Kasumi-1 (cell line): ENCODE data around the gene ADRA2C.

Experiments
- DNase-seq, 2 experiments: peaks; one replicate each; lab custom pipeline; 2025; lab: John Stamatoyannopoulos, UW

Gene ADRA2C

DNA sequence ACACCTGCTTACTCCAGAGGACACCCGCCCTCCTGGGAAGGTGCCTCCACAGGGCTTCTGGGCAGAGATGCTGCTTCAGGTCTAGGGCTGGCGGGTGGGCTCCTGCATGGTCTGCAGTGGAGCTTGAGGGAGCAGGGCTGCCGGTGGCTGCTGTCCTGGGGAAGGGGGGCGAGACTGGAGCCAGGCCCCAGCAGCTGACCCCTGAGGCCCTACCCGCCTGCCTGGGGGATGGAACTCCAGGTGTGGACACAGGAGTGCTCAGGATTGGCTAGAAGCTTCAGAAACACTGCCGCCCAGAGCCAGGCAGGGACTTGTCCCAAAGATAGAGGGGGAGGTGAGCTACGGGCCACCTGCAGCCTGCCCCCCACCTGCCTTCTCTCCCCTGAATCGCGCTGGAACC is 33.0 kb upstream of the ADRA2C start:
- no peak for DNase-seq

DNA sequence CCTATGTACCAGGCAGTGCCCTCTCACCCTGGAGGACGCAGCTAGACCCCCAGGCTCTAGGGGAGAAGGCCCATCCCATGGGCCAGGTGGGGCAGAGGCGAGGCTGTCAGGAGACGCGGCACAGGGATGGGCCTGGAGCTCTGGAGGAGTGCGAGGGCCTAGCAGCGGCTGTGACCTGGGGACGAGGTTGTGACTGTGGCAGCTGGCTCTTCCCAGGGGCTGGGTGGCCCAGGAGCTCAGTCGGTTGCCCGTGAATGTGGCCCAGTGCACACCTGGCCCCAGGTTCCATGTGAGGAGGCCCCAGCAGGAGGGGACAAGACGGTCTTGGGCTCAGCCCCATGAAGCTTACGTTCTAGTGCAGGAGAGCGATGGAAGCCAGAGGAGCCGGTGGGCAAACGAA is 31.0 kb upstream of the ADRA2C start:
- DNase-seq: no peak

DNA sequence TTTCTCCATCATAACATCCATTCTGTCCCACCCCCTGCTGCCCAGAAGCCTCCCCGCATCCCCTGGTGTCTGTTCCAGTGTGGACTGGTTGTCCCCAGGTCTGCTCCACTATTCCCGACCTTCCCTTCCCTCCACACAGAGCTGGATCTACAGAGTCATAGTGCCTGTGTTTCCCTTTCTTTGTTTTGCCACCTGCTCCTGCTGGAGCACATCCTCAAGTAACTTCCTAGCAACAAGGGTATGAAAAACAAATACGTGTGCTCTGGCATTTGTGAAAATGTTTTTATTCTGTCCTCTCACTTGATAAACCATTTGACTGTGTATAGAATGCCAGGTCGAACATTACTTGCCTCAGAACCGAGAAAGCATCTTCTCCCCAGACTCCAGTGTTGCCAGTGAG is 29.9 kb upstream of the ADRA2C start:
- no peak for DNase-seq

DNA sequence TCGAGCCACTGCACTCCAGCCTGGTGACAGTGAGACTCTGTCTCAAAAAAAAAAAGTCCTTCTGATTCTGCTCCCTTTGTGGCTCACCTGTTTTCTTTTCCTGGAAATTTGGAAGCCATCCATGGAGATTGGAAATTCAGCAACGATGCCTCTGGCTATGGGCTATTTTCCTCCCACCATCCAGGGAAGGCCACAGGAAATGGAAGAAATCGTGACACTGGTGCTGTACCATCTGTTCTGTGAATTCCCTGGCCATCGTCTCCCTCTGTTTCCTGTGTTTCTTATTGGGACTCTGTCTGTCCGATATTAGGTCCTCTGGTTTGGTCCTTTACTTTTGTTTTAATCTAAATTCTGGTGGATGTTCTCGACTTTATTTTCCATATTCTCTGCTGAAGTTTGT is 29.4 kb upstream of the ADRA2C start:
- DNase-seq: no peak

DNA sequence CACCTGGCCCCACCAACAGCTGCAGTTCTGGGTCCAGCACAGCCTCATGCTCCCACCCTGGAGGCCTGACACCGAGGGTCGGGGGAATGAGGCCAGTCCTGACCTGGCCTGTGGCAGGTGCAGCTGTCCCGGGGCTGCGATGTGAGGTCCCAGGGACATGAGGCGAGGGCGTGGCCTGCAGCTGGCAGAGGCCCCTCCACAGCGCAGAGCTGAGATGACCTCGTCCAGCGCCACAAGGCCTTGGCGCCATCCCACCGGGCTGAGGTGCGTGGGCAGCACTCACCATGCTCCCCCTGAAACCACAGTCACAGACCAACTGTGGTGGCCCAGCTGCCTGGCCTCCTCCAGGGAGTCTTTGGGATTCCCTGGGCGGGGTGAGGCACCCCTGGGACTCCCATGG is 26.6 kb upstream of the ADRA2C start:
- DNase-seq: no peak

DNA sequence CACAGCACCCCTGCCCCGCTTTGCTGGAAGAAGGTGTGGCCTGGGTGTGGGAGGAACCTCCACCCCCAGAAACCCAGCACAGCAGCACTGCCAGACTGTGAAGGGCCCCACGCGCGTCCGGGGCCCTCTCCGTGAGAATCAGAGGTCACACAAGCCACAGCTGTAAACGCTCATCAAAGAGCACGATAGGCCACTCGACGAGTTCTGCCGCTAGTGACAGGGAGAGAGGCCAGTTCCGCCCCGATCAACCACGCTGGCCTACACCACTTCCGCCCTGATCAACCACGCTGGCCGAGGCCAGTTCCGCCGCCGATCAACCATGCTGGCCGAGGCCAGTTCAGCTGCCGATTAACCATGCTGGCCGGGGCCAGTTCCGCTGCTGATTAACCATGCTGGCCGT is 25.9 kb upstream of the ADRA2C start:
- DNase-seq: no peak

DNA sequence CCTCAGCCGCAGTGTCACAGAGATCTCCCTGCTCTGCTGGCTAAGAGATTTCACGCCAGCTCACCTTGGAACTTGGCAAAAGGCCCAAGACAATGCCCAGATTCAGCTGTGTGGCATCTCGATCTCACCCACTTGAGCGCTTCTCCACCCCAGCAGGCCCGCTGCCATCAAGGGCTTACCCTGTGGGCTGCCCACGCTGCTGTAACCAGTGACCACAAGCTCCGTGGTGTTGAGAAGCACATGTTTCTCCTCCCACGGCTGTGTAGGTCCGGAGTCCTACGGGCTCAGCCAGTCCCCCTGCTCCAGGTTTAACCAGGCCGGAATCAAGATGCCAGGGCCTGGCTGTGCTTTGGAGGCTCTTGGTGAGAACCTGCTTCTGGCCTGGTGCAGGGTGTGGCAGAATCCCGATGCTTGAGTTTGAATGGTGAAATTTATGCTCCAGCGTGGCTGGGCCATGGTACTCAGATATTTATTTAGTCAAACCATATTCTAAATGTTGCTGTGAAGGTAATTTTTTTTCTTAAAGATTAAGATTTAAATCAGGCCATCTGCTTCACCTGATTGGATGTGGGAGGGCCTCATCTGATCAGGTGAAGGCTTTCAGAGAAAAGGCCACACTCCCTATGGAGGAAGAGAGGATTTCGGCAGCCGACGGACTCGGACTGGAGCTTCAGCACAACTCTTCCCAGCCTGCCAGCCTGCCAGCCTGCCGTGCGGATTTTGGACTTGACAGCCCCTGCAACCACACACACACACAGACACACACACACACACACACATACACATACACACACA is 24.8 kb upstream of the ADRA2C start:
- no peak for DNase-seq

DNA sequence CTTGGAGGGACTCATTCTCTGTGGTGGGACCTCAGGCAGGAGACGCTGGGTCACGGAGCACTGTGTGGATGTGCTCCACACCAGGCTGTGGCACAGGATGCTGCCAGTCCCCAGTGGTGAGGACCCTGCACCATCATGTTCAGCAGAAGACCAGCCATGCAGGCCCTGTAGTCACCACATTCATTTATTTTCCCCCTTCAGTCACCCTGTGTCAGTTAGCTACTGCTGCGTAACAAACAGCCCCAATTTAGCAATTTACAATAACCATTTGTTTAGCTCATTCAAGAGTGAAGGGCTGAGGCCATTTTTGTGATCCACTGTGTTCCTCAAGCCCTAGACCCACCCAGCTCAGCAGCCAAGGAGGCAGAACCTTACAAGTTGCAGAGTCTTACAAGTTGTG is 23.6 kb upstream of the ADRA2C start:
- no peak for DNase-seq

DNA sequence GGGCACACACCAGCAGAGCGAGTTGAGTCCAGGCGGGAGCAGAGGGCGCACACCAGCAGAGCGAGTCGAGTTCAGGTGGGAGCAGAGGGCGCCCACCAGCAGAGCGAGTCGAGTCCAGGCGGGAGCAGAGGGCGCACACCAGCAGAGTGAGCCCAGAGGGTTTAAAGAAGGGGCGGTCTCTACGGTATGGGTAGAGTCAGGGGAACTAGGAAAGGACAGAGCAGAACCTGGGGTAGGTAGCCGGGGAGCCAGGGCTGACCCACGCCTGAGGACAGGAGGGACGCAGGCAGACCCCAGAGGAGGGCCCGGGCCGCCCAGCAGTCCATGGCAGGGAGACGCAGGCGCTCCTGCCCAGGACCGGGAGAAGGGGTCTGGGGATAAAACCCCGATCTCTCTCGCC is 22.0 kb upstream of the ADRA2C start:
- DNase-seq: no peak

DNA sequence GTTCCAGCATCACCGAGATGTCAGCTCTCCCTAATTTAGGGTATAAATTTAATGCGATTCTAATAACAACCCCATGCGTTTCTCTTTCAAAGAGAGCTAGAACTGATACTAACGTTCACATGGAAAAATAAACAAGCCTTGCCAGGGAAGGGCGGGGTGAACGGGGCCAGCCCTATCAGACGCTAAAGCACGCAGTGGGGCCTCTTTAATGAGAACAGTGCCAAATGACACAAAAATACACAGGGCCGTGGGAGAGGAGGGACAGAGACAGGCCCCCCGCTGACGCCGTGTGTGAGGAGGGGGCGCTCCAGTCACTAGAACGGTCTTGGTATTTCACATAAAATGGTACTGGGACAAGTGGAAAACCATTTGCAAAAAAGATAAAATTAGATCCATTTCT is 21.3 kb upstream of the ADRA2C start:
- no peak for DNase-seq

DNA sequence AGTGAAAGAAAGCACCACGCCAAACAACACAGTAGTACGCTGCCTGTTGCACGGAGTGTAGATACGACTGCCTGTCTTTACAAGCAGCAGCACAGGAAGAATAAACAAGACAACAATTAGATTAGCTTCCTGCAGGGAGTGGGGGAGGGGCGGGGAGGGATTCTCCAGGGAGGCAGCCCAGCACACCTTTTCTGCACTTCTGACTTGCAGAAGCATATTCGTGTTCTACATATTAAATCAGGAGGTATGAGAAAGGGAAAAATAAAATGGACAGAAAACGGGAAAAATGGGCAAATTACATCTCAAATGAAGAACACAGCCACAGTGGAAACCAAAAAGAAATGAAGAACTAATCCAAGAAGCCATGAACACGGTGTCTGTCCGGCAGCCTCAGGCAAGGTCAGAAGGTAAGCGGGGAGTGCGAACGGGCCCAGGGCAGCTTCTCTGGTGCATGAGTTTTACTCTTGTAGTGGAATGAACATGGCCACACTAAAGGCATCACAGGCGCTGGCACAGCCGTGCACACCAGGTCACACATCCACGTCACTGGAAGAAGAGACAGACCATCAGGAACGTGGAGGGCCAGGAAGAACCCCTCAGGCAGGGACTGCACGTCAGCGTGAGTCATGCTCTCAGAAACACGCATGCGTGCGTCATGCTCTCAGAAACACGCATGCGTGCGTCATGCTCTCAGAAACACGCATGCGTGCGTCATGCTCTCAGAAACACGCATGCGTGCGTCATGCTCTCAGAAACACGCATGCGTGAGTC is 20.1 kb upstream of the ADRA2C start:
- no peak for DNase-seq

DNA sequence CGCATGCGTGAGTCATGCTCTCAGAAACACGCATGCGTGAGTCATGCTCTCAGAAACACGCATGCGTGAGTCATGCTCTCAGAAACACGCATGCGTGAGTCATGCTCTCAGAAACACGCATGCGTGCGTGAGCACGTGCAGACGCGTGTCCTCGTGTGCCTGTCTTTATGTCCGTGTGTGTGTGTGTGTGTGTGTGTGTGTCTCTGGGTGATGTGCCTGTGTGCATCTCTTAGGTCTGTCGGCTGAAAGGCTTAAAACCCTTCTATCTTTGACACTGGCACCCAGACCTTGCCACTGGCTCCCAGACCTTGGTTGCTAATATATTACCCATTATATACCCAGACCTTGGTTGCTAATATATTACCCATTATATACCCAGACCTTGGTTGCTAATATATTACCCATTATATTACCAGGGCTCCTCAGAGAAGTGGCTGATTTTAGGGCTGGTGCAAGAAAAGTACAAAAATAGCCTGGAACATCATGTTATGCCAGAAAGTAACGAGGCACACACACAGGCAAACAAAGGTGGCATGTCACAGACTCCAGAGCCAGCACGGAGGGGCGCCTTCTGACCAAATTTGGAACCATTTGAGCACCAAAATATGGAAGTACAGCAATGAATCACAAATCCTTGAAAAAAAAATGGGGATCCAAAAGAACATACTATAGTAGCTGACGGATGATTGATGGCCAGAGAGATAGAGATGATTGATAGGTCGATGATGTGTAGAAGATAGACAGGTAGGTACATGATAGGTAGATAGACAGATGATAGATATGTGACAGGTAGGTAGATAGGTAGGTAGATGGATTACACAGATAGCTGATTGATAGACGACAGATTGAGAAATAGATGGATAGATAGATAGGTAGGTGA is 19.2 kb upstream of the ADRA2C start:
- no peak for DNase-seq

DNA sequence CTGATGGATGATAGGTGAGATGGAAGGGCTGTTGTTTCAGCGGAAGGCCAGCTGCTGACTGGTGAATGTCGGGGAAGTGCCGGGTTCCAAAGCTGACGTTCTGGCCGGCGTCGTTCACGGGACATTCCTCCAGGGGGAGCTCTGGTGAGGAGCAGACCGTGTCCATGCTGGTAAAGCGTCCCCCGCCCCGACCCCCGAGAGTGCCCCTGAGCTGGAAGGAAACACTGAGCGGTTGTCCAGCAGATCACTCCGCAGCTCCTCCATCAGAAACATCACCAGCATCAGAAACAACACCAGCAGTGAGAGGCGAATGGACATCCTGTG is 18.6 kb upstream of the ADRA2C start:
- DNase-seq: peak in 1 of 2 experiments; percentile 12

DNA sequence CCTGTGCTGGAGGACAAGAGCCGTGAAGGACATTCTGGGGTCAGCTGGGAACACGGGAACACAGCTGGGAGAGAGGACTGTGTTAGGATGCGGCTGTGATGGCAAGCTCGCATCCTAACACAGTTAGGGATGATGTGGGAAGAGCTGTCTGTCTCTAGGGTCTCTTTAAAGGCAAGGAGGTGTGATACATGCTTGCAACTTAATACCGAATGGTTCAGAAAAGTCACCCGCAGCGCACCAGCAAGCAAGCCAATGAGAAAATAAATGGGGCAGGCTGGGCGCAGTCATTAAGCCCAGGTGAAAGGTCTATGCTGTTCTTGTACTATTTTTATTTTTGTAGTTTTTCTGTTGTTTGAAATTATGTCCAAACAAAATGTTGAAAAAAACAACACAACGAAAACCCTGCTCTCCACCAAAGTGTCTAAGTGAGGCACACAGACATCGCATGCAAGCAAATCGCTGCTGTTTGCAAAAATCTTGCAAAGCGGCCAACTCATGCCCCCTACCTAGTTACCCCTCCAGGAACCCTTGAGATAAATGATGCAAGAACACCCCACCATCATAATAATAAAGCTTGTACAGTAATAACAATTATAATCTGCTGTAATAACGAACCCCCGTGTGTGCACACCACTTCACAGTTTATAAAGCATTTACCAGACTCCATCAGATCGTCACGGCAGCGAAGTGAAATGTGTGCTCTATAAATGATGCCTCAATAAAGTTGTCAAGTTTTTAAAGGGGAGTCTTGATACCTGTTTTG is 17.9 kb upstream of the ADRA2C start:
- DNase-seq: no peak

DNA sequence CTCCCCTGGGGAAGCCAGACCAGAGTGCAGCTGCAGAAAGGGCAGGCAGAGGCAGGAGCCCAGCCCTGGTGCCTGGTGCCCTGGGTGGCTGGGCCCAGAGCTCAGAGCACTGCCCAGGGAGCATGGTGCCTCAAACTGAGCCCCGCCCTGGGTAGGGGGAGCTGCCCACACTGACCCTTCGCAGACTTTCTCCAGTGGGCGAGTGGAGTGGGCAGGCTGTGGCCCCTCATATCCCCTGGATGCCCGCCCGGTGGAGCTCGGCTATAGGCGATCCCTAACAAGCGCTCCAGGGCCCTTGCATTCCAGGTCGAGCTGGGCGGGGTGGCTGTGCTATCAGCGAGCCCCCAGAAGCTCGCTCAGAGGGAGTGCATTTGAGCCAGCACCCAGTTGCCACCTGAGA is 17.1 kb upstream of the ADRA2C start:
- no peak for DNase-seq

DNA sequence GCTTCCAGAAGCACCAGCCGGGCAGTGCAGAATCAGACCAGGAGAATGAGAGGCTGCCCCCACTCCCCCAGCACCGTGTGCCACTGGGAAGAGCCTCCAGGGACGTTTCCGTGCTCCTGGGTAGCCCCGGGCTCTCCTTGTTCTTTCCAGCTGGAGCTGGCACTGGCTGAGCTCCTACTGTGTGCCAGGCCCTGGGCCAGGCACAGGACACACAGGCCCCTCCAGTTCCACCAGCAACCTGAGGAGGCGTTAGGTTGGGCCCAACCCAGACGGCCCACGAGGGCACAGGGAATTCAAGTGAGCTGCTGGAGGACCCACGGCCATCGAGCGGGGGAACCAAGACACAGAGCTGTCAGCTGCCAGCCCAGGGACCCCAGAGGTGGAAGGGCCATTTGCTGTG is 15.9 kb upstream of the ADRA2C start:
- DNase-seq: no peak

DNA sequence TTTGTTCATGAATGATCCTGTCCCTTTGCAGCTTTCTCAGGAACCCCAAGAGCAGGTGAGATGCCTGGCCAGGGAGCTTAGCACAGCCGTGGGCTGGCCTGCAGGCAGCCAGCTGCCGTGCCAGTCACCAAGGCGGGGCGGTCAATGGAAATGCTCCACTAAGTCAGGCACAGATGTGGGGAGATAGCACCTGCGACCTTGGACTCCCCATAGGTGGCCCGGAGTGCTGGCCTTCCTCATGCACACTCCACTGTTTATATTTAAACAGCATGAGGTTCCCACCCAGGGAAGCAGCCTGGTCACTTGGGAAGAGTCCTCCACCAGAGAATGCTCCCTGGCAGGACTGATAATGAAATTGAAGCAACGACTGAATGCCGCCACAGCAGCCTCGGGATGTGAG is 14.2 kb upstream of the ADRA2C start:
- DNase-seq: no peak

DNA sequence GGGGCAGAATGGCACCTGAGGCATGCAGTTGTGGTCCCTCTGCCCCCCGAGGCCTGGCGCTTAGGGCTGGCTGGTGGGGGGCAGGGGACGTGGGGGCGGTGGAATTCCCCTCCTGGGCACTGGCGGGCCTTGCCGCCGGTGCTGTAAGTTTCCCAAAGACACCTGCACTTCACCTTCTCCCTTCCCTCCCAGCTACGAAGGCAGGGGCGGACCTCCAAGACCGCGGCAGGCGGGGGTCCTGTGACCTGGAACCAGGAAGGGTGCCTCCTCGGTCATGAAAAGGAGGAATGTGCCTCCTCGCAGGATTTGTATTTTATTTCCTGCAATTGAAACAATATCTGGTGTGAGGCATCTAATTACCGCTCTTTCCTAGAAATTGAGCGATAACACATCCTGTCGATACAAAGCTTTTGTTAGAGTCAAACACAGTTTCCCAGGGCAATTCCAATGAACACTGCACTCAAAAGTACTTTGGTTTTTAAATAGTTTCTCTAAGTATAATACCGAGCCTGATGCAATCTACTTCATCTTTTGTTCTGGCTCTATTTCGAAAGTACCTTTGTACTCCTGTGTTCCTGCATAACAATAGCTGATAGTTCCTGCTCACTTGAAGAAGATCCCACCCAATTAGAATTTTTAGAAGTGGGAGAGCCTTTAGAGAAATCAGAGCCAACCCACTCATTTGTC is 12.3 kb upstream of the ADRA2C start:
- no peak for DNase-seq

DNA sequence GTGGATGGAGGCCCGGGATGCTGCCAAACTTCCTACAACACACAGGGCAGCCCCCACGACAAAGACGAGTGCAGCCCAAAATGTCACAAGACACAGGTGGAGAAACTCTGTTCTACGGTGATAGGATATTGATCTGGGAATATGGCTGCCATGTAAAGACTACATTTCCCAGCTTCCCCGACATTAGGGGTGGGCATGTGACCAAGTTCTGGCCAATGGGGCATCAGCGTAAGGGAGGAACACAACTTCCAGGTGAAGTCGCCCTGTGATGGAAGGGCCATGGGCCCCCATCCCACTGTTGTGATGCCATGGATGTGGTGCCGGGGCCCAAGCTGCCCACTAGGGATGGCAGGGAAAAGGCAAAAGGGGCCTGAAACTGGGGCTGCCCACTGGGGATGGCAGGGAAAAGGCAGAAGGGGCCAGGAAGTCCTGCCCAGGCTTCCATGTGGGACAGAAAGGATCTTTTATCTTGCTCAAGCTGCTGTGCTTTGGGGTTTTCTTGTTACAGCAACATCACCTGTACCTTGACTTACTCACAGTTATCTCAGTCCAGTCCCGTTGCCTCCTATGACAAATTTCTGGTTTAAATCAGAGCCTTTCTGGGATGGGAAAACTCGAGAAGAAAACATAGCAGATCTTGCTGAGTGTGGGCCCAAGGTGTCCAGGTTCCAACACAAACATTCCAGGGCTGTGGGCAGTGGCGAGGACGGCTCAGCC is 9.7 kb upstream of the ADRA2C start:
- DNase-seq: no peak

DNA sequence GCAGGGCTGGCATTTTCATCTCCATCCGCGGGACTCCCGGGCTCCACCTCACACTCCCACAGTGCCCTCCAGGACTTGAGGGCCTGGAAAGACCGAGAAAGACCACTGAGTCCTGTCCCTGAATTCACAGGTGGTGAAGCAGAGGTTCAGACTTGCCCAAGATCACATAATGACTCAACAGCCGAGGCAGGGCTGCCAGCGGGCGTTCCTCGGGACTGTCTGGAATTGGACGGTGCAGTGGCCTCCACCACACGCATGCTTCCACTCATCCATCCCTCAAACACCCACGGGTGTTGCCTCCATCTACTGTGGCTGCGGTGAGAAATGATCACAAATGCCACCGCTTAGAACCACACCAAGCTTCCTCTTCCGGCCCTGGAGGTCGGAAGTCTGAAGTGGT is 6.9 kb upstream of the ADRA2C start:
- DNase-seq: no peak

DNA sequence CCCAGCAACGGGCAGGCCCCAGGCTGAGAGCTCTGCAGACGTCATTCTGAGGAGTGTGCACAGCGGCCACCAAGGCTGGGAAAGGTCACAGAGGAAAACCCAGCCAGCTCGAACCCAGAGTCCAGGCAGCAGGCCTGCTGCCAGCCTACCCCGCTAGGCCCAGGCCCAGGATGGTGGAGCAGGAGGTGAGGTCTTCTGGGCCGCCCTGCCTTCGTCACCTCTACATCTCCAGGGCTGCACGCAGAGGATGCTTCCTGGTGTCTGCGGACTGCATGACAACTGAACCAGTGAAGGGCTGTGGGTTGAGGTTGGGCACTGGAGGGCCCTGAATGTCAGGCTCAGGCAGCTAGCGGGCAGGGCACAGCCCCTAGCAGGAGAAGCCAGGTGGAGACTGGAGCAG is 5.8 kb upstream of the ADRA2C start:
- no peak for DNase-seq
